ENCODE data around the gene CFAP70.
"Not testable (repeated sequence)": the region's sequence is repeated elsewhere in the genome, so short reads cannot be mapped to it uniquely, and the experiment has no call there.

CFAP70 gene

GRCh38 chr10:73338801-73339368 lies 19.8 kb downstream of the CFAP70 start:
- no peak for DNase-seq

DNA sequence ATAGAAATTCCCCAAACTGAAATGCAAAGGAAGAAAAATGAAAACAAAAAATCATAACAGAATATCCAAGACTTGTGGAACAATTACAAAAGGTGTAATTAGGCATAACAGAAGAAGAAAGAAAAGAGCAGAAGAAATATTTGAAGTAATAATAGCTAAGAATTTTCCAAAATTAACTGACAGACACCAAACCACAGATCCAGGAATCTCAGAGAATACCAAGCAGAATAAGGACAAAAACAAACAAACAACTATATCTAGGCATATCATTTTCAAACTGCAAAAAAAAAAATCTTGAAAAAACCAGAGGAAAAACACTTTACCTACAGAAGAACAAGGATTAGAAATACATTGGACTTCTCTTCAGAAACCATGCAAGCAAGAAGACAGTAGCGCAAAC lies 25.5 kb downstream of the CFAP70 start:
- DNase-seq, result no peak

DNA sequence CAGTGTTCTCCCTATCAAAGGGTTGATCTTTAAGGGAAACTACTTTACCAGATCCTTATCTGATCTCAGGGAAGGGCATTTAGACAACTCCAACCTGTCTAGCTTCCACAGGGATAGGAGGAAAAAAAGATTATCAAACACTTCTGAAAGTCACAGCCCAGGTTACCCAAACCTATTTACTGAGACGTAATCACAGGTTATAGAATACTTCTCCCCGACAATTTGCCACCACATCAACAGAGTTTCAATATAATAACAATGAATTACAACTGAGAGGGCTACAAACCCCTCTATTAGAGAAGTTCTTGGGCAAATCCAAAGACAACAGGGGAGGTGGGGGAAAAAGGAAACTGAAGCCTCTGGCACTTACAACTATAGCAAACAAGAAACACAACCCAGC lies 26.3 kb downstream of the CFAP70 start:
- DNase-seq, result no peak

GRCh38 chr10:73328523-73328922 lies 30.1 kb downstream of the CFAP70 start:
- DNase-seq, result not testable (repeated sequence)

GRCh38 chr10:73325290-73325689 lies 33.4 kb downstream of the CFAP70 start:
- DNase-seq, result not testable (repeated sequence)

DNA sequence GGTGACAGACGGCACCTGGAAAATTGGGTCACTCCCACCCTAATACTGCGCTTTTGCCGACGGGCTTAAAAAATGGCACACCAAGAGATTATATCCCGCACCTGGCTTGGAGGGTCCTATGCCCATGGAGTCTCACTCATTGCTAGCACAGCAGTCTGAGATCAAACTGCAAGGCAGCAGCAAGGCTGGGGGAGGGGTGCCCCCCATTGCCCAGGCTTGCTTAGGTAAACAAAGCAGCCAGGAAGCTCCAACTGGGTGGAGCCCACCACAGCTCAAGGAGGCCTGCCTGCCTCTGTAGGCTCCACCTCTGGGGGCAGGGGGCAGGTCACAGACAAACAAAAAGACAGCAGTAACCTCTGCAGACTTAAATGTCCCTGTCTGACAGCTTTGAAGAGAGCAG lies 35.1 kb downstream of the CFAP70 start:
- not testable (repeated sequence) for DNase-seq

GRCh38 chr10:73310475-73310874 lies 48.2 kb downstream of the CFAP70 start:
- DNase-seq, result no peak

DNA sequence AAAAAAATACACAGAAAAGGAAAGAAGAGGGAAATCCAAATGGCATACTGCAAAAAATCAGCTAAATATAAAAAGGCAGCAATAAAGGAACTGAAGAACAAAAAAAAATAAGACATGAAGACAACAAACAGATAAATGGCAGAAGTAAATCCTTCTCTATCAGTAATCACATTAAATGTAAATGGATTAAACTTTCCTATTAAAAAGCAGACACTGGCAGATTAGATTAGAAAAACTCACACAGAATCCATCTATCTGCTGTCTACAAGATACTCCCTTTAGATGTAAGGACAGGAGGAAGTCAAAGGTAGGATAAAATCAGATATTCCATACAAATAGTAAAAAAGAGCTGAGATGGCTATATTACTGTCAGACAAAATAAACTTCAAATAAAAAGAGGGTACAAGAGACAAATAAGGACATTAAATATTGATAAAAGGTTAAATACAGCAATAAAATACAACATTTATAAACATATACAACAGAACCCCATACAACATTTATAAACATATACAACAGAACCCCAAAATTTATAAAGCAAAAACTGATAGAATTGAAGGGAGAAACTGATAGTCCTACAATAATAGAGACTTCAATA lies 51.4 kb downstream of the CFAP70 start:
- DNase-seq, result no peak

DNA sequence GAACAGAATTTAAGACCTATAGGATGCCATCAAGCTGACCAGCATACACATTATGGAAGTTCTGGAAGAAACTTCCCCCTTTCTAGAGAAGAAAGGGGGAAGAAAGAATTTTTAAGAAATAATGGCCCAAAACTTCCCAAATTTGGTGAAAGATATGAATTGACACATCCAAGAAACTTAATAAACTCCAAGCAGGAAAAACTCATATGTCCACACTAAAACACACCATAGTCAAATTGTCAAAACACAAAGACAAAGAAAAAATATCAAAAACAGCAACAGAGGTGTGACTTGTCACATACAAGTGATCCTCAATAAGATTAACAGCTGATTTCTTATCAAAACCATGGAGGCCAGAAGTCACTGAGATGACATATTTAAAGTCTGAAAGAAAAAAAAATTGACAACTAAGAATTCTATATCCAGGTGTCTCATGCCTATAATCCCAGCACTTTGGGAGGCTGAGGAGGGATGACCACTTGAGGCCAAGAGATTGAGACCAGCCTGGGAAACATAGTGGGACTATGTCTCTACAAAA lies 52.4 kb downstream of the CFAP70 start:
- no peak for DNase-seq

DNA sequence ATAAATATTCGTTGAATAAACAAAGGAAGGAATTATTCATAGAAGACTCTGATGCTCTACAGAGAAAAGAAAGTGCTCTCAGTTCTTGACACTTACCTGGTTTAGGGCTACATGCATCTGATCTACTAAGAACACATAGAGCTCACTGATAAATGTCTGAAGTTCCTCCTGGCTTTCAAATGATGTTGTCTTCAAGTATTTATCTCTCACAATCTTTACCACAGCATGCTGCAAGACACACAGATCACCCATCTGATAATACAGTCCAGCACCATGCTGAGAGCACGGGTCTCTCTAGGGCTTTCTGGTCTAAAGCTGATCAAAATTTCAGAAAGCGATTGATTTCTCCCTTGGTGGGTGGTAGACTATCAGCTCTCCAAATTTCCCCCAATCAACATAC lies 61.7 kb downstream of the CFAP70 start:
- DNase-seq, result no peak

GRCh38 chr10:73293461-73293860 lies 65.2 kb downstream of the CFAP70 start:
- no peak for DNase-seq

DNA sequence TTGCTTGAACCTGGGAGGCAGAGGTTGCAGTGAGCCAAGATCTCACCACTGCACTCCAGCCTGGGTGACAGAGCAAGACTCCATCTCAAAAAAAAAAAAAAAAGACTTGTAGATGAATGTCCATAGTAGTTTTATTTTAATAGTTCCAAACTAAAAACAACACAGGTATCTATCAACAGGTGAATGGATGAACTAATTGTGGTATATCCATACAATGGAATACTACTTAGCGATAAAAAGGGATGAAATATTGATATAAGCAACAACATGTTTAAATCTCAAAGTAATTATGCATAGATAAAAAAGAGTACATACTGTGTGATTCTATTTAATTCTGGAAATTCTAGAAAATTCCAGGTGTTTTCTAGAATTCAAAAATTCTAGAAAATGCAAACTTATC lies 68.7 kb downstream of the CFAP70 start:
- no peak for DNase-seq

GRCh38 chr10:73287441-73287840 lies 71.2 kb downstream of the CFAP70 start:
- DNase-seq, result no peak

GRCh38 chr10:73281097-73281496 lies 77.6 kb downstream of the CFAP70 start:
- DNase-seq, result no peak

- DNase-seq, result no peak
Observed at GRCh38 chr10:73264423-73264822, 94.2 kb downstream of the CFAP70 start.

DNA sequence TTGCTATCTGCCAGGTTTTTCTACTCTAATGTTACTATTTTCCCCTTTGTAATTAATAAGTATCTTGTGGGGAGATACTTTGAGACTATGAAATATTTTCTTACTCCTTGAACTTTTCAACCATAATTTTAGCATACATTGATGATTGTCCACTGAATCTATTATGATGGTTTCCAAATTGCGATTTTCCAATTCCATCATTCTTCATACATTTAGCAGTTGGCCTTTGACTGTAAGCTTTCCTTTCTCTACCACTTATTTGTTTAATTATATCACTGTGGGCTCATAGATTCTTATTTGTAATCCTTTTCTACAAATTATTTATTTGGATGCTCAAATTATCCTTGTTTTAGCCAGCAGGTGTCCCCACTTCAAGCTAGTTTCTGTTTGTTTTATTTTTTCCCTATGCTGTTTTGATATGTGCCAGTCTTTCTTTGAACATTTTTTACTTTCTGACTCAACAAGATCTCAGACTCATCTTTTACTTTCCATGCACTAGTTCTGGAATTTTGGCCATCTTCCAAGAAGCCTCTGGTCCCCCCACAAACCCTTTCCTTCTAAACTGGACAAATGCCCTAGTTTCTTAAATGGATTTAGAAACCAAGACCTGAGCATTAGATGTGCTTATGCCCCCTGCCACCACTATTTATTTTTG lies 94.8 kb downstream of the CFAP70 start:
- DNase-seq, result no peak

- DNase-seq, result no peak
Observed at GRCh38 chr10:73262880-73263555, 95.6 kb downstream of the CFAP70 start.

DNA sequence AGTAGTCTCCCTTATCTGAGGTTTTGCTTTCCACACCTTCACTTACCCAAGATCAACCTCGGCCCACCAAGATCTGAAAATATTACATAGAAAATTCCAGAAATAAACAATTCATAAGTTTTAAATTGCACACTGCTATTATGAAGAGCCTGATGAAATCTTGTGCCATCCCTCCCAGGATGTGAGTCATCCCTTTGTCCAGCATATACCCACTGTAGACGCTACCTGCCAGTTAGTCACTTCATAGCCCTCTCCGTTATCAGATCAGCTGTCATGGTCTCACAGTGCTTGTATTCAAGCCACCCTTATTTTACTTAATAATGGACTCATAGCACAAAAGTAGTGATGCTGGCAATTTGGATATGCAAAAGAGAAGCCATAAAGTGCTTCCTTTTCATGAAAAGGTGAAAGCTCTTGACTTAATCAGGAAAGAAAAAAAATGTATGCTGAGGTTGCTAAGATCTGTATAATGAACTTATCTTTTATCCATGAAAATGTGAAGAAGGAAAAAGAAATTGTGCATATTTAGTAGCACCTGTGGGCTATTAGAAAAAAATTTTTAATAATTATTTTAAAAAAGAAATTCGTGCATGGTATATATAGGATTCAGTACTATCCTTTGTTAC lies 96.4 kb downstream of the CFAP70 start:
- no peak for DNase-seq

- DNase-seq, result no peak
Observed at GRCh38 chr10:73261362-73261995, 97.2 kb downstream of the CFAP70 start.

DNA sequence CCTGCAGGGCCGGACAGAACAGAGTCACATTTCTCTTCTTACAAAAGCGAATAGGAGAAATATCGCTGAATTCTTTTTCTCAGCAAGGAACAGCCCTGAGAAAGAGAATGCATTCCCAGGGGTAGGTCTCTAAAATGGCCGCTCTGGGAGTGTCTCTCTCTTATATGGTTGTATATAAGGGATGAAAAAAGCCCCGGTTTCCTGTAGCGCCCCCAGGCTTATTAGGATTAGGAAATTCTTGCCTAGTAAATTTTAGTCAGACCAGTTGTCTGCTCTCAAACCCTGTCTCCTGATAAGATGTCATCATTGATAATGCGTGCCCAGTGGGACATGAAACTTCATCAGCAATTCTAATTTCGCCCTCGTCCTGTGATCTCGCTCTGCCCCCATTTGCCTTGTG lies 100.1 kb downstream of the CFAP70 start:
- not testable (repeated sequence) for DNase-seq

DNA sequence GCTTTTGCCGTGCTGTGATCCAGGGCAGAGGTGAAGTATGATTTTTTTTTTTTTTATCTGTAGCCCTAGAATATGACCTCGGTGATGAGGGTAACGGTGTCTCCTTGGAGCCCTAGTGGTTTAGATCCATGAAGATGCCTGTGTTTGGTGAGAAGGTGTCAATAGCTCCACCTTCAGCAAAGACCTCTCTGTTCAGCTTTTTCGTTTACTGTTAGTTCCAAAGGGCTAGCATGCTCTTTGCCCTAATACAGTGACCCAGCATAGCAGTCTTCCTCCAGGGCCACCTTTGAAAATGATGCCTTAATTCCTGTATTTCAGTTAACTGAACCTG lies 105.5 kb downstream of the CFAP70 start:
- no peak for DNase-seq

GRCh38 chr10:73252445-73253224 lies 106.0 kb downstream of the CFAP70 start, which contains the start of gene MRPS16:
MRPS16 (minus strand) TSS chr10:73252644; CDS start chr10:73252482, 162 bp downstream.
- peak; percentile 90 for DNase-seq

All from CD4-positive, alpha-beta T cell treated with Interferon gamma for 1 hour (primary cell).